NCI-H460 (cell line): ENCODE data around the gene PSMA2. TPM values are rescaled to one million over a fixed set of nuclear protein-coding genes. Genes with fewer than 3 reads are reported as not detected.

Experiments
- DNase-seq: peaks from one replicate; pipeline ENCODE4 v3.0.0-alpha.2; 2016; ENCODE audit warnings: low read depth; ENCODE audit errors: extremely low read depth
- polyA plus RNA-seq: library from polyadenylated mRNA; depleted of rRNA; stranded (reverse); fragments of >200 nt; gene quantifications from 2 replicates; pipeline ENCODE4 v1.2.3, GENCODE V29; 2014; cell fraction: nucleus; rRNA removed
- total RNA-seq: library from RNA; depleted of rRNA; stranded (reverse); fragments of >200 nt; shearing (Covaris generic); gene quantifications from 2 replicates; pipeline ENCODE4 v1.2.3, GENCODE V29; 2014; rRNA removed

Gene PSMA2
- total RNA-seq = 102 and 123 TPM in 2 replicates
- polyA plus RNA-seq = 124 and 165 TPM in 2 replicates

GRCh38 chr7:42931834-42932651, at the start of gene PSMA2, which contains the start of gene MRPL32:
PSMA2 (minus strand) TSS chr7:42932174; CDS start chr7:42932158, 16 bp downstream.
MRPL32 (plus strand) TSS chr7:42932376; CDS start chr7:42932387, 11 bp downstream.
- DNase-seq = peak; percentile 98

- DNase-seq = no peak
These were observed 49.6 kb upstream of the PSMA2 start for GRCh38 chr7:42981601-42982000.

- DNase-seq = no peak
These were observed 48.5 kb upstream of the PSMA2 start for GRCh38 chr7:42980514-42980913.

- DNase-seq = no peak
These were observed 48.1 kb upstream of the PSMA2 start for GRCh38 chr7:42980084-42980483.

- DNase-seq = no peak
These were observed 46.5 kb upstream of the PSMA2 start for GRCh38 chr7:42978496-42978895.

- no peak for DNase-seq
These were observed 44.4 kb upstream of the PSMA2 start for GRCh38 chr7:42976371-42976770.

GRCh38 chr7:42972699-42973500, 40.9 kb upstream of the PSMA2 start:
- no peak for DNase-seq

- DNase-seq = no peak
These were observed 35.4 kb upstream of the PSMA2 start for GRCh38 chr7:42967391-42967790.

- no peak for DNase-seq
These were observed 33.2 kb upstream of the PSMA2 start for GRCh38 chr7:42964849-42965805.

- DNase-seq = no peak
These were observed 32.3 kb upstream of the PSMA2 start for GRCh38 chr7:42964293-42964692.

GRCh38 chr7:42961170-42961569, 29.2 kb upstream of the PSMA2 start:
- no peak for DNase-seq

- DNase-seq = no peak
These were observed 28.8 kb upstream of the PSMA2 start for GRCh38 chr7:42960762-42961161.

GRCh38 chr7:42959549-42959948, 27.6 kb upstream of the PSMA2 start:
- DNase-seq = no peak

- no peak for DNase-seq
These were observed 24.1 kb upstream of the PSMA2 start for GRCh38 chr7:42956062-42956461.

GRCh38 chr7:42953994-42954393, 22.0 kb upstream of the PSMA2 start:
- DNase-seq = no peak

- DNase-seq = no peak
These were observed 20.4 kb upstream of the PSMA2 start for GRCh38 chr7:42952328-42952727.

- DNase-seq = no peak
These were observed 18.4 kb upstream of the PSMA2 start for GRCh38 chr7:42950417-42950816.

GRCh38 chr7:42947521-42947920, 15.5 kb upstream of the PSMA2 start:
- no peak for DNase-seq

GRCh38 chr7:42946627-42946950, 14.6 kb upstream of the PSMA2 start:
- DNase-seq = no peak

GRCh38 chr7:42945821-42946626, 14.1 kb upstream of the PSMA2 start:
- no peak for DNase-seq
